DOHH2 (cell line): ENCODE results near the gene EXD1.
"Not testable (repeated sequence)": the region's sequence is repeated elsewhere in the genome, so short reads cannot be mapped to it uniquely, and the experiment has no call there.

Experiments
- H3F3A ChIP-seq: fragments of 200-600 bp; sonication (generic), shearing (Covaris generic); 2 replicates; pipeline ENCODE4 v1.6.0; 2016; ENCODE audit warnings: antibody characterized with exemption, mild to moderate bottlenecking; ENCODE audit not compliant: control insufficient read depth, insufficient read depth
- H3K27ac ChIP-seq: fragments of 200-600 bp; sonication (generic); 2 replicates; pipeline ENCODE4 v1.5.1; 2014; ENCODE audit warnings: low read depth, mild to moderate bottlenecking, low read length, moderate library complexity
- H3K27me3 ChIP-seq: fragments of 200-600 bp; sonication (generic); 2 replicates; pipeline ENCODE4 v1.6.1; 2014; ENCODE audit warnings: mild to moderate bottlenecking, low read length, mixed read lengths; ENCODE audit not compliant: control insufficient read depth
- H3K36me3 ChIP-seq: fragments of 200-600 bp; sonication (generic); 2 replicates; pipeline ENCODE4 v1.6.1; 2014; ENCODE audit warnings: mild to moderate bottlenecking, low read length, moderate library complexity, mixed read lengths; ENCODE audit not compliant: control insufficient read depth
- H3K4me1 ChIP-seq: fragments of 200-600 bp; sonication (generic); 2 replicates; pipeline ENCODE4 v1.6.1; 2014; ENCODE audit warnings: mild to moderate bottlenecking, low read length, mixed read lengths; ENCODE audit not compliant: control insufficient read depth
- H3K4me2 ChIP-seq: fragments of 200-600 bp; sonication (generic); 2 replicates; pipeline ENCODE4 v1.6.0; 2014; ENCODE audit warnings: mild to moderate bottlenecking, low read length, moderate library complexity
- H3K4me3 ChIP-seq: fragments of 200-600 bp; sonication (generic); 2 replicates; pipeline ENCODE4 v1.5.1; 2014; ENCODE audit warnings: mild to moderate bottlenecking, low read length, mixed read lengths
- H3K79me2 ChIP-seq: fragments of 200-600 bp; sonication (generic); 2 replicates; pipeline ENCODE4 v1.6.1; 2014; ENCODE audit warnings: mild to moderate bottlenecking, low read length, mixed read lengths; ENCODE audit not compliant: control insufficient read depth
- H3K9me2 ChIP-seq: fragments of 200-600 bp; sonication (generic); replicated peaks from 2 replicates; pipeline ENCODE4 v1.6.1; 2014; ENCODE audit warnings: mild to moderate bottlenecking, low read length, mixed read lengths; ENCODE audit not compliant: control insufficient read depth
- H3K9me3 ChIP-seq: fragments of 200-600 bp; sonication (generic); 2 replicates; pipeline ENCODE4 v1.6.1; 2014; ENCODE audit warnings: antibody characterized with exemption, low read length, mixed read lengths; ENCODE audit not compliant: control insufficient read depth, insufficient read depth
- H4K20me1 ChIP-seq: fragments of 200-600 bp; sonication (generic); 2 replicates; pipeline ENCODE4 v1.6.0; 2014; ENCODE audit warnings: low read depth, mild to moderate bottlenecking, antibody characterized with exemption, low read length, moderate library complexity; ENCODE audit not compliant: control insufficient read depth, insufficient read depth
- CTCF ChIP-seq: fragments of 200-600 bp; sonication (generic); IDR thresholded peaks from one replicate; pipeline ENCODE4 v1.5.1; 2014; ENCODE audit warnings: antibody characterized with exemption, mild to moderate bottlenecking, low read depth, low read length; ENCODE audit not compliant: poor library complexity, severe bottlenecking
- EZH2phosphoT487 ChIP-seq: fragments of 200-600 bp; sonication (generic); IDR thresholded peaks from 2 replicates; pipeline ENCODE4 v1.6.1; 2017; ENCODE audit warnings: borderline replicate concordance, mild to moderate bottlenecking, antibody characterized with exemption, low read length, moderate library complexity, mixed read lengths

EXD1 gene

GRCh38 chr15:41150279-41150678 lies 80.3 kb downstream of the EXD1 start:
- H3K27me3 ChIP-seq = no peaks in the 10 kb centered on the region; the same call in 1 of the 2 replicates
- H3K4me3 ChIP-seq = no peak overlapping the region
- no peaks in the 10 kb centered on the region for H3K9me3 ChIP-seq
- H3K4me2 ChIP-seq = no peak overlapping the region
- H3K79me2 ChIP-seq = no peaks in the 10 kb centered on the region
- TF ChIP-seq EZH2phosphoT487 (no peak), CTCF (no peak)
- H3K27ac ChIP-seq = no peak overlapping the region
- H3F3A ChIP-seq = no peaks in the 10 kb centered on the region
- no peaks in the 10 kb centered on the region for H3K9me2 ChIP-seq
- no peaks in the 10 kb centered on the region for H3K4me1 ChIP-seq
- no peaks in the 10 kb centered on the region for H3K36me3 ChIP-seq
- no peaks in the 10 kb centered on the region for H4K20me1 ChIP-seq

- no peaks in the 10 kb centered on the region for H3K27me3 ChIP-seq
- H3K4me2 ChIP-seq = no peak overlapping the region
- no peaks in the 10 kb centered on the region for H4K20me1 ChIP-seq
- H3K4me1 ChIP-seq = no peaks in the 10 kb centered on the region
- H3K27ac ChIP-seq = no peak overlapping the region
- no peaks in the 10 kb centered on the region for H3K9me3 ChIP-seq
- H3K36me3 ChIP-seq = no peaks in the 10 kb centered on the region
- H3K4me3 ChIP-seq = no peak overlapping the region
- H3K79me2 ChIP-seq = no peaks in the 10 kb centered on the region
- TF ChIP-seq EZH2phosphoT487 (no peak), CTCF (no peak)
- H3F3A ChIP-seq = no peaks in the 10 kb centered on the region
- H3K9me2 ChIP-seq = no peaks in the 10 kb centered on the region
Measured at GRCh38 chr15:41148065-41148464, 82.5 kb downstream of the EXD1 start.

- H3K9me2 ChIP-seq = no peaks in the 10 kb centered on the region
- no peaks in the 10 kb centered on the region for H3F3A ChIP-seq
- H3K4me2 ChIP-seq = no peak overlapping the region
- H3K9me3 ChIP-seq = no peaks in the 10 kb centered on the region
- H3K79me2 ChIP-seq = no peaks in the 10 kb centered on the region
- no peaks in the 10 kb centered on the region for H3K27me3 ChIP-seq
- no peaks in the 10 kb centered on the region for H3K36me3 ChIP-seq
- TF ChIP-seq CTCF (no peak), EZH2phosphoT487 (no peak)
- no peaks in the 10 kb centered on the region for H4K20me1 ChIP-seq
- H3K27ac ChIP-seq = no peak overlapping the region
- H3K4me3 ChIP-seq = no peak overlapping the region
- no peaks in the 10 kb centered on the region for H3K4me1 ChIP-seq
Measured at GRCh38 chr15:41139619-41140018, 90.9 kb downstream of the EXD1 start.

GRCh38 chr15:41139112-41139511 lies 91.4 kb downstream of the EXD1 start:
- H3K27me3 ChIP-seq, H3K9me3 ChIP-seq, H3F3A ChIP-seq, H3K79me2 ChIP-seq, H3K27ac ChIP-seq, H3K9me2 ChIP-seq, H3K4me2 ChIP-seq, H4K20me1 ChIP-seq, H3K36me3 ChIP-seq, H3K4me1 ChIP-seq, H3K4me3 ChIP-seq: not testable (repeated sequence)

- H3K36me3 ChIP-seq, H3K9me3 ChIP-seq, H3K79me2 ChIP-seq, H3F3A ChIP-seq, H3K4me3 ChIP-seq, H3K4me2 ChIP-seq, H3K9me2 ChIP-seq, H3K27ac ChIP-seq, H3K4me1 ChIP-seq, H4K20me1 ChIP-seq: not testable (repeated sequence)
- peaks cover 12% of the 10 kb centered on the region; the same call in 1 of the 2 replicates for H3K27me3 ChIP-seq
Measured at GRCh38 chr15:41135580-41135979, 95.0 kb downstream of the EXD1 start.
